SK-N-SH (cell line): ENCODE results near the gene PTPRS.

Source experiments
- GABPA ChIP-seq: IDR thresholded peaks from 2 replicates; pipeline ENCODE4 v1.4.0; 2012; ENCODE audit warnings: low read depth, mild to moderate bottlenecking
- NFIC ChIP-seq: IDR thresholded peaks from 2 replicates; pipeline ENCODE4 v1.4.0; 2012; ENCODE audit warnings: borderline replicate concordance
- REST ChIP-seq: IDR thresholded peaks from 2 replicates; pipeline ENCODE4 v1.6.1; 2012; ENCODE audit warnings: mild to moderate bottlenecking, low read depth, low read length, moderate library complexity
- RXRA ChIP-seq: IDR thresholded peaks from 2 replicates; pipeline ENCODE4 v1.4.0; 2012; ENCODE audit warnings: low read depth, mild to moderate bottlenecking, borderline replicate concordance
- SMC3 ChIP-seq: IDR thresholded peaks from 2 replicates; pipeline ENCODE4 v1.6.1; 2012; ENCODE audit warnings: low read depth, low read length, improper control_type of control experiment
- TF ChIP-seq, protein P1 (sequence below): fragments of 200-600 bp; sonication (generic); IDR thresholded peaks from 2 replicates; pipeline ENCODE4 v1.6.1; 2017; ENCODE audit warnings: antibody characterized with exemption, mild to moderate bottlenecking, moderate library complexity
- TF ChIP-seq, protein P2 (sequence below): fragments of 150-350 bp; IDR thresholded peaks from 2 replicates; pipeline ENCODE4 v1.6.1; 2017; ENCODE audit warnings: antibody characterized with exemption, low read length, low read depth, borderline replicate concordance

- no peak for TF ChIP-seq NFIC
- TF ChIP-seq, protein P1, sequence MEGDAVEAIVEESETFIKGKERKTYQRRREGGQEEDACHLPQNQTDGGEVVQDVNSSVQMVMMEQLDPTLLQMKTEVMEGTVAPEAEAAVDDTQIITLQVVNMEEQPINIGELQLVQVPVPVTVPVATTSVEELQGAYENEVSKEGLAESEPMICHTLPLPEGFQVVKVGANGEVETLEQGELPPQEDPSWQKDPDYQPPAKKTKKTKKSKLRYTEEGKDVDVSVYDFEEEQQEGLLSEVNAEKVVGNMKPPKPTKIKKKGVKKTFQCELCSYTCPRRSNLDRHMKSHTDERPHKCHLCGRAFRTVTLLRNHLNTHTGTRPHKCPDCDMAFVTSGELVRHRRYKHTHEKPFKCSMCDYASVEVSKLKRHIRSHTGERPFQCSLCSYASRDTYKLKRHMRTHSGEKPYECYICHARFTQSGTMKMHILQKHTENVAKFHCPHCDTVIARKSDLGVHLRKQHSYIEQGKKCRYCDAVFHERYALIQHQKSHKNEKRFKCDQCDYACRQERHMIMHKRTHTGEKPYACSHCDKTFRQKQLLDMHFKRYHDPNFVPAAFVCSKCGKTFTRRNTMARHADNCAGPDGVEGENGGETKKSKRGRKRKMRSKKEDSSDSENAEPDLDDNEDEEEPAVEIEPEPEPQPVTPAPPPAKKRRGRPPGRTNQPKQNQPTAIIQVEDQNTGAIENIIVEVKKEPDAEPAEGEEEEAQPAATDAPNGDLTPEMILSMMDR, result no peak
- TF ChIP-seq, protein P2, sequence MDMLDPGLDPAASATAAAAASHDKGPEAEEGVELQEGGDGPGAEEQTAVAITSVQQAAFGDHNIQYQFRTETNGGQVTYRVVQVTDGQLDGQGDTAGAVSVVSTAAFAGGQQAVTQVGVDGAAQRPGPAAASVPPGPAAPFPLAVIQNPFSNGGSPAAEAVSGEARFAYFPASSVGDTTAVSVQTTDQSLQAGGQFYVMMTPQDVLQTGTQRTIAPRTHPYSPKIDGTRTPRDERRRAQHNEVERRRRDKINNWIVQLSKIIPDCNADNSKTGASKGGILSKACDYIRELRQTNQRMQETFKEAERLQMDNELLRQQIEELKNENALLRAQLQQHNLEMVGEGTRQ, result no peak
- TF ChIP-seq RXRA, result no peak
- no peak for TF ChIP-seq SMC3
- no peak for TF ChIP-seq GABPA
- TF ChIP-seq REST, result no peak
These were observed 27.0 kb upstream of the PTPRS start for GRCh38 chr19:5367530-5368133.
